ENCODE measurements around the gene SULT2B1.

Gene SULT2B1

GRCh38 chr19:48646722-48647216, 94.8 kb downstream of the SULT2B1 start:
- no peaks in the 10 kb centered on the region for H3K9me3 ChIP-seq (ENCODE audit: control insufficient read depth, low read length)
- no peak overlapping the region for H4K91ac ChIP-seq (ENCODE audit: low read length)
- peak overlapping the region; percentile 89 for H3K4me2 ChIP-seq (ENCODE audit: low read length, poor library complexity, severe bottlenecking)
- no peaks in the 10 kb centered on the region for H3K27me3 ChIP-seq (ENCODE audit: control insufficient read depth in 1 of 2, insufficient read depth in 1 of 2, low read length in 2 of 2)
- no peaks in the 10 kb centered on the region for H3K79me1 ChIP-seq (replicated peaks; ENCODE audit: low read length, poor library complexity, severe bottlenecking)
- no peak overlapping the region for H3K27ac ChIP-seq (ENCODE audit: low read length, poor library complexity, severe bottlenecking)
- H3K23ac ChIP-seq (ENCODE audit: low read length in 2 of 2), result no peak overlapping the region
- H3K14ac ChIP-seq (ENCODE audit: low read length in 2 of 2), result no peak overlapping the region
- no peak overlapping the region for H4K8ac ChIP-seq (ENCODE audit: low read length)
- H2BK5ac ChIP-seq (ENCODE audit: low read depth, low read length, poor library complexity, severe bottlenecking), result no peak overlapping the region
- peak overlapping the region in 1 of 2 experiments; percentile 77 for H2BK12ac ChIP-seq (ENCODE audit: low read length in 2 of 2)
- no peak for DNase-seq
- 44% methylated on average over 2 of the region's 10 CpGs for WGBS
- H3K4me1 ChIP-seq (ENCODE audit: control insufficient read depth, insufficient read depth, low read depth, low read length), result peaks cover 24% of the 10 kb centered on the region
- no peak overlapping the region for H2BK15ac ChIP-seq (ENCODE audit: low read depth, poor library complexity, severe bottlenecking)
- peak overlapping the region; percentile 39 for H3K9ac ChIP-seq (ENCODE audit: low read length)
- peak overlapping the region; percentile 68 for H2AK5ac ChIP-seq (ENCODE audit: low read length, severe bottlenecking)
- H2AFZ ChIP-seq (ENCODE audit: low read depth, low read length), result no peak overlapping the region
- H3K4ac ChIP-seq (ENCODE audit: low read depth in 1 of 2, low read length in 2 of 2), result peak overlapping the region in 1 of 2 experiments; percentile 79
- peak overlapping the region in 1 of 2 experiments; percentile 80 for H3K4me3 ChIP-seq (ENCODE audit: insufficient read depth in 1 of 2, low read depth in 1 of 2, low read length in 2 of 2)
- H3K36me3 ChIP-seq (ENCODE audit: control insufficient read depth in 1 of 2, insufficient read depth in 2 of 2, low read depth in 1 of 2, low read length in 2 of 2), result no peaks in the 10 kb centered on the region
- H3K18ac ChIP-seq (ENCODE audit: low read depth in 1 of 2, low read length in 2 of 2), result peak overlapping the region in 1 of 2 experiments; percentile 46
- no peak overlapping the region for H2BK120ac ChIP-seq (ENCODE audit: low read depth, low read length)

- WGBS, result 77% methylated on average over 2 of the region's 2 CpGs
These were observed 96.2 kb downstream of the SULT2B1 start for GRCh38 chr19:48648134-48648533.

More at GRCh38 chr19:48648134-48648533, 96.2 kb downstream of the SULT2B1 start:
- Histone ChIP-seq H2BK12ac (ENCODE audit: low read length in 2 of 2) (no peak overlapping the region), H2AFZ (ENCODE audit: low read depth, low read length) (no peak overlapping the region), H3K4me3 (ENCODE audit: insufficient read depth in 1 of 2, low read depth in 1 of 2, low read length in 2 of 2) (no peak overlapping the region), H2BK5ac (ENCODE audit: low read depth, low read length, poor library complexity, severe bottlenecking) (no peak overlapping the region), H3K4me1 (ENCODE audit: control insufficient read depth, insufficient read depth, low read depth, low read length) (peaks cover 26% of the 10 kb centered on the region), H3K18ac (ENCODE audit: low read depth in 1 of 2, low read length in 2 of 2) (no peak overlapping the region), H3K27me3 (ENCODE audit: control insufficient read depth in 1 of 2, insufficient read depth in 1 of 2, low read length in 2 of 2) (no peaks in the 10 kb centered on the region), H3K9me3 (ENCODE audit: control insufficient read depth, low read length) (no peaks in the 10 kb centered on the region), H3K4me2 (ENCODE audit: low read length, poor library complexity, severe bottlenecking) (no peak overlapping the region), H3K36me3 (ENCODE audit: control insufficient read depth in 1 of 2, insufficient read depth in 2 of 2, low read depth in 1 of 2, low read length in 2 of 2) (no peaks in the 10 kb centered on the region), H3K4ac (ENCODE audit: low read depth in 1 of 2, low read length in 2 of 2) (no peak overlapping the region), H3K14ac (ENCODE audit: low read length in 2 of 2) (no peak overlapping the region), H3K9ac (ENCODE audit: low read length) (no peak overlapping the region), H2BK15ac (ENCODE audit: low read depth, poor library complexity, severe bottlenecking) (no peak overlapping the region), H4K91ac (ENCODE audit: low read length) (no peak overlapping the region), H3K79me1 (replicated peaks; ENCODE audit: low read length, poor library complexity, severe bottlenecking) (no peaks in the 10 kb centered on the region), H4K8ac (ENCODE audit: low read length) (no peak overlapping the region), H2BK120ac (ENCODE audit: low read depth, low read length) (no peak overlapping the region), H3K27ac (ENCODE audit: low read length, poor library complexity, severe bottlenecking) (no peak overlapping the region), H2AK5ac (ENCODE audit: low read length, severe bottlenecking) (no peak overlapping the region), H3K23ac (ENCODE audit: low read length in 2 of 2) (no peak overlapping the region)
- DNase-seq, result no peak
